ENCODE results near the gene ALDOB. TPM values are rescaled to one million over a fixed set of nuclear protein-coding genes. Genes with fewer than 3 reads are reported as not detected.
A peak's percentile ranks its signal among the peaks of the same experiment; 100 is the strongest.

ALDOB gene
- total RNA-seq, 1 experiment from 2014 or later: 0.67 TPM

GRCh38 chr9:101460965-101461364 is 25.4 kb upstream of the ALDOB start:
- BruUV-seq (replicated peaks): no TSS peak
- DNase-seq (ENCODE audit: low read depth, low spot score) (no peak), ATAC-seq (no peak)
- no peak for TF ChIP-seq POLR2AphosphoS5 (IDR thresholded peaks at IDR 0.05; ENCODE audit: low read depth, low read length)
- no peak for TF ChIP-seq CTCF (IDR thresholded peaks at IDR 0.05)
- no peak for TF ChIP-seq SIN3A (IDR thresholded peaks at IDR 0.05; ENCODE audit: borderline replicate concordance, insufficient read depth, low read depth, low read length)
- TF ChIP-seq TCF7L2 (IDR thresholded peaks at IDR 0.05; ENCODE audit: low read depth, low read length): no peak
- TF ChIP-seq REST (IDR thresholded peaks at IDR 0.05; ENCODE audit: insufficient read depth in 1 of 2, low read depth in 2 of 2, low read length in 1 of 2): no peak
- H3K4me1 ChIP-seq (ENCODE audit: control insufficient read depth, insufficient read depth, low read length): no peaks in the 10 kb centered on the region; the same call in 1 of the 2 replicates
- H3K4me3 ChIP-seq (ENCODE audit: low read depth in 2 of 2, low read length in 2 of 2): no peak overlapping the region
- intact Hi-C loops (cut with micrococcal nuclease; ENCODE audit: unreplicated experiment) (no loop called here), in situ Hi-C loops (cut with HindIII; ENCODE audit: low pct_unique_long_range_greater_than_20kb, low sequenced_read_pairs) (no loop called here)
- CTCF ChIA-PET: no interaction called here
- no peak overlapping the region for H3K27ac ChIP-seq (ENCODE audit: low read length)
- POLR2A ChIA-PET: no interaction called here
- H3K9me3 ChIP-seq (ENCODE audit: control insufficient read depth, insufficient read depth, low read depth, low read length): no peaks in the 10 kb centered on the region
- no peaks in the 10 kb centered on the region for H3K36me3 ChIP-seq (ENCODE audit: control insufficient read depth, insufficient read depth, low read length)
- H3K27me3 ChIP-seq (ENCODE audit: control insufficient read depth, insufficient read depth, low read length): no peaks in the 10 kb centered on the region

GRCh38 chr9:101458963-101459631 is 23.5 kb upstream of the ALDOB start:
- DNase-seq (ENCODE audit: low read depth, low spot score): peak; percentile 55
- intact Hi-C loops (cut with micrococcal nuclease; ENCODE audit: unreplicated experiment): loop anchor here (1.0 kb wide), 1 partner anchor 71 kb away; no protein-coding TSS in a partner anchor
- ChIA-PET POLR2A (interaction anchor here (0.6 to 0.7 kb wide), 2 partner anchors 52 to 72 kb away, joined by 3 to 6 read pairs; no protein-coding TSS in a partner anchor), CTCF (interaction anchor here (1.0 to 1.2 kb wide), 5 partner anchors 10 to 745 kb away, joined by 3 to 17 read pairs (median 4); a partner anchor contains a TSS)
- H3K36me3 ChIP-seq (ENCODE audit: control insufficient read depth, insufficient read depth, low read length): no peaks in the 10 kb centered on the region
- no peak overlapping the region for H3K27ac ChIP-seq (ENCODE audit: low read length)
- no peak overlapping the region for H3K4me3 ChIP-seq (ENCODE audit: low read depth in 2 of 2, low read length in 2 of 2)
- peak; percentile 99 for ATAC-seq
- H3K4me1 ChIP-seq (ENCODE audit: control insufficient read depth, insufficient read depth, low read length): no peaks in the 10 kb centered on the region
- in situ Hi-C loops (cut with HindIII; ENCODE audit: low pct_unique_long_range_greater_than_20kb, low sequenced_read_pairs): no loop called here
- H3K9me3 ChIP-seq (ENCODE audit: control insufficient read depth, insufficient read depth, low read depth, low read length): no peaks in the 10 kb centered on the region
- TF ChIP-seq REST (IDR thresholded peaks at IDR 0.05; ENCODE audit: insufficient read depth in 1 of 2, low read depth in 2 of 2, low read length in 1 of 2): no peak
- TF ChIP-seq CTCF (IDR thresholded peaks at IDR 0.05): peak; percentile 78
- no peak for TF ChIP-seq SIN3A (IDR thresholded peaks at IDR 0.05; ENCODE audit: borderline replicate concordance, insufficient read depth, low read depth, low read length)
- no peak for TF ChIP-seq TCF7L2 (IDR thresholded peaks at IDR 0.05; ENCODE audit: low read depth, low read length)
- BruUV-seq (replicated peaks): no TSS peak
- H3K27me3 ChIP-seq (ENCODE audit: control insufficient read depth, insufficient read depth, low read length): no peaks in the 10 kb centered on the region

Data from Panc1 (cell line).